ENCODE data around the gene PNMT. TPM values are rescaled to one million over a fixed set of nuclear protein-coding genes. Genes with fewer than 3 reads are reported as not detected.

PNMT gene
- total RNA-seq, 1 donor from 2014 or later, result 5.1 TPM

GRCh38 chr17:39635614-39636176 lies 32.6 kb upstream of the PNMT start:
- H3K27me3 ChIP-seq, result no peaks in the 10 kb centered on the region
- no peak for TF ChIP-seq CTCF (IDR thresholded peaks at IDR 0.05)
- no peak for DNase-seq (ENCODE audit: low spot score in 2 of 2)
- no peaks in the 10 kb centered on the region for H3K9me3 ChIP-seq
- H3K4me3 ChIP-seq, result no peak overlapping the region
- no peaks in the 10 kb centered on the region for H3K36me3 ChIP-seq
- intact Hi-C loops (cut with DNase I), result loop anchor here (2.0 to 5.0 kb wide), 3 partner anchors 31 to 117 kb away; partner anchors contain the start of gene MIEN1
- H3K4me1 ChIP-seq, result peaks cover 11 to 27% of the 10 kb centered on the region in 2 donors
- peak overlapping the region in 1 of 2 donors; percentile 83 for H3K27ac ChIP-seq

- intact Hi-C loops (cut with DNase I), result loop anchor here (5.0 kb wide), 2 partner anchors 96 to 116 kb away; partner anchors contain the start of gene MIEN1
- no peaks in the 10 kb centered on the region for H3K9me3 ChIP-seq
- H3K27me3 ChIP-seq, result no peaks in the 10 kb centered on the region
- TF ChIP-seq CTCF (IDR thresholded peaks at IDR 0.05), result no peak
- no peaks in the 10 kb centered on the region for H3K36me3 ChIP-seq
- DNase-seq (ENCODE audit: low spot score in 2 of 2), result no peak
- peaks cover 11 to 27% of the 10 kb centered on the region in 2 donors for H3K4me1 ChIP-seq
- peak overlapping the region; percentile 83 to 89 for H3K27ac ChIP-seq
- H3K4me3 ChIP-seq, result peak overlapping the region; percentile 68 to 84
Measured at GRCh38 chr17:39636587-39636926, 31.7 kb upstream of the PNMT start.

GRCh38 chr17:39636927-39637736 lies 31.1 kb upstream of the PNMT start, which contains the start of gene STARD3:
STARD3 (plus strand) TSS chr17:39637144; CDS start chr17:39653532, 16,388 bp downstream.
- peak; percentile 13 to 34 (median 14) for TF ChIP-seq CTCF (IDR thresholded peaks at IDR 0.05)
- H3K9me3 ChIP-seq, result no peaks in the 10 kb centered on the region
- intact Hi-C loops (cut with DNase I), result loop anchor here (5.0 kb wide), 2 partner anchors 95 to 115 kb away; partner anchors contain the start of gene MIEN1
- no peaks in the 10 kb centered on the region for H3K36me3 ChIP-seq
- no peaks in the 10 kb centered on the region for H3K27me3 ChIP-seq
- peak within 1 kb of the TSS; percentile 68 to 84 for H3K4me3 ChIP-seq
- peak within 1 kb of the TSS; percentile 83 to 89 for H3K27ac ChIP-seq
- H3K4me1 ChIP-seq, result peaks cover 11 to 27% of the 10 kb centered on the region in 2 donors
- peak; percentile 63 to 93 for DNase-seq (ENCODE audit: low spot score in 2 of 2)

GRCh38 chr17:39638317-39638716 lies 29.9 kb upstream of the PNMT start:
- DNase-seq (ENCODE audit: low spot score in 2 of 2), result no peak
- H3K36me3 ChIP-seq, result no peaks in the 10 kb centered on the region
- H3K4me1 ChIP-seq, result peaks cover 11 to 27% of the 10 kb centered on the region in 2 donors
- no peak overlapping the region for H3K27ac ChIP-seq
- H3K4me3 ChIP-seq, result peak overlapping the region in 1 of 2 donors; percentile 84
- no peaks in the 10 kb centered on the region for H3K9me3 ChIP-seq
- intact Hi-C loops (cut with DNase I), result loop anchor here (5.0 kb wide), 2 partner anchors 94 to 114 kb away; partner anchors contain the start of gene MIEN1
- no peak for TF ChIP-seq CTCF (IDR thresholded peaks at IDR 0.05)
- no peaks in the 10 kb centered on the region for H3K27me3 ChIP-seq

- no peak for TF ChIP-seq CTCF (IDR thresholded peaks at IDR 0.05)
- Histone ChIP-seq H3K4me3 (no peak overlapping the region), H3K9me3 (no peaks in the 10 kb centered on the region), H3K27ac (no peak overlapping the region), H3K36me3 (no peaks in the 10 kb centered on the region), H3K4me1 (peaks cover 11 to 27% of the 10 kb centered on the region in 2 donors), H3K27me3 (no peaks in the 10 kb centered on the region)
- intact Hi-C loops (cut with DNase I), result loop anchor here (5.0 kb wide), 2 partner anchors 93 to 113 kb away; partner anchors contain the start of gene MIEN1
- no peak for DNase-seq (ENCODE audit: low spot score in 2 of 2)
Measured at GRCh38 chr17:39639043-39639442, 29.2 kb upstream of the PNMT start.
